Measurements from ENCODE around the gene COA6. TPM values are rescaled to one million over a fixed set of nuclear protein-coding genes. Genes with fewer than 3 reads are reported as not detected.
"Not testable (repeated sequence)": the region's sequence is repeated elsewhere in the genome, so short reads cannot be mapped to it uniquely, and the experiment has no call there.

The COA6 gene
- total RNA-seq, 1 experiment from 2014 or later: 34.1 TPM

GRCh38 chr1:234398849-234399381 lies 25.7 kb downstream of the COA6 start:
- Histone ChIP-seq H3K79me2 (ENCODE audit: insufficient read depth, low read length) (no peaks in the 10 kb centered on the region), H3K27me3 (ENCODE audit: insufficient read depth, low read length) (no peaks in the 10 kb centered on the region), H4K20me1 (ENCODE audit: insufficient read depth) (no peaks in the 10 kb centered on the region), H3K36me3 (ENCODE audit: control insufficient read depth in 1 of 2, insufficient read depth in 2 of 2, low read length in 2 of 2) (no peaks in the 10 kb centered on the region), H3K4me1 (ENCODE audit: control insufficient read depth in 1 of 2, insufficient read depth in 2 of 2, low read length in 2 of 2) (no peaks in the 10 kb centered on the region), H2AFZ (ENCODE audit: low read depth, low read length, poor library complexity, severe bottlenecking) (no peak overlapping the region), H3K9me3 (ENCODE audit: control insufficient read depth in 1 of 2, insufficient read depth in 1 of 2, low read depth in 1 of 2, low read length in 2 of 2) (no peaks in the 10 kb centered on the region), H3K27ac (ENCODE audit: low read depth, low read length) (no peak overlapping the region), H3K9me2 (ENCODE audit: insufficient read depth) (no peaks in the 10 kb centered on the region), H3K9ac (ENCODE audit: low read length) (no peak overlapping the region), H3K4me3 (replicated peaks in 1 of 2; ENCODE audit: low read depth in 1 of 2, low read length in 2 of 2) (no peak overlapping the region), H3K4me2 (ENCODE audit: low read length) (no peak overlapping the region)
- intact Hi-C loops (cut with micrococcal nuclease): no loop called here
- BruUV-seq (replicated peaks): no TSS peak
- CTCF ChIA-PET: no interaction called here
- ATAC-seq (no peak), DNase-seq (ENCODE audit: low read depth, low spot score) (no peak)
- TF ChIP-seq EZH2 (IDR thresholded peaks at IDR 0.05) (no peak), FOSL1 (IDR thresholded peaks at IDR 0.05; ENCODE audit: low read depth) (no peak), JUND (IDR thresholded peaks at IDR 0.05) (no peak), CTCF (IDR thresholded peaks at IDR 0.05 in 2 of 3, conservative IDR thresholded peaks at IDR 0.05 in 1 of 3; ENCODE audit: borderline replicate concordance in 1 of 3, insufficient read depth in 1 of 3, low read depth in 2 of 3, low read length in 2 of 3) (no peak), CEBPB (IDR thresholded peaks at IDR 0.05; ENCODE audit: low read depth) (no peak)
- POLR2A ChIA-PET: no interaction called here
- RAD21 ChIA-PET (ENCODE audit: low non-redundant PET in 1 of 2, low total read pairs in 2 of 2, uncharacterized antibody in 2 of 2, unreplicated experiment in 2 of 2): no interaction called here

GRCh38 chr1:234399515-234399914 lies 26.3 kb downstream of the COA6 start:
- H2AFZ ChIP-seq (ENCODE audit: low read depth, low read length, poor library complexity, severe bottlenecking); H3K9ac ChIP-seq (ENCODE audit: low read length); H3K79me2 ChIP-seq (ENCODE audit: insufficient read depth, low read length); BruUV-seq (replicated peaks); H3K9me3 ChIP-seq (ENCODE audit: control insufficient read depth in 1 of 2, insufficient read depth in 1 of 2, low read depth in 1 of 2, low read length in 2 of 2); H3K27ac ChIP-seq (ENCODE audit: low read depth, low read length); intact Hi-C loops (cut with micrococcal nuclease); H4K20me1 ChIP-seq (ENCODE audit: insufficient read depth); CTCF ChIA-PET; H3K27me3 ChIP-seq (ENCODE audit: insufficient read depth, low read length); DNase-seq (ENCODE audit: low read depth, low spot score); H3K4me3 ChIP-seq (replicated peaks in 1 of 2; ENCODE audit: low read depth in 1 of 2, low read length in 2 of 2); ATAC-seq; H3K9me2 ChIP-seq (ENCODE audit: insufficient read depth); H3K4me1 ChIP-seq (ENCODE audit: control insufficient read depth in 1 of 2, insufficient read depth in 2 of 2, low read length in 2 of 2); RAD21 ChIA-PET (ENCODE audit: low non-redundant PET in 1 of 2, low total read pairs in 2 of 2, uncharacterized antibody in 2 of 2, unreplicated experiment in 2 of 2); H3K4me2 ChIP-seq (ENCODE audit: low read length); POLR2A ChIA-PET; H3K36me3 ChIP-seq (ENCODE audit: control insufficient read depth in 1 of 2, insufficient read depth in 2 of 2, low read length in 2 of 2): not testable (repeated sequence)
